Measurements from ENCODE around the gene LRRC28.
A peak's percentile ranks its signal among the peaks of the same experiment; 100 is the strongest.
"Not testable (repeated sequence)": the region's sequence is repeated elsewhere in the genome, so short reads cannot be mapped to it uniquely, and the experiment has no call there.

The LRRC28 gene

GRCh38 chr15:99250857-99251841 lies at the start of gene LRRC28:
Gene LRRC28, plus strand, starts transcription at chr15:99251481. Its CDS starts 4,477 bp downstream, at chr15:99255958.
- DNase-seq (ENCODE audit: low read depth): peak; percentile 91

GRCh38 chr15:99202176-99202552 lies 49.1 kb upstream of the LRRC28 start:
- no peak for DNase-seq (ENCODE audit: low read depth)

GRCh38 chr15:99207672-99208071 lies 43.6 kb upstream of the LRRC28 start:
- DNase-seq (ENCODE audit: low read depth): no peak

GRCh38 chr15:99209326-99209725 lies 42.0 kb upstream of the LRRC28 start:
- DNase-seq (ENCODE audit: low read depth): no peak

GRCh38 chr15:99210334-99210733 lies 40.9 kb upstream of the LRRC28 start:
- DNase-seq (ENCODE audit: low read depth): no peak

GRCh38 chr15:99211926-99212325 lies 39.4 kb upstream of the LRRC28 start:
- DNase-seq (ENCODE audit: low read depth): no peak

- no peak for DNase-seq (ENCODE audit: low read depth)
Measured at GRCh38 chr15:99212406-99212805, 38.9 kb upstream of the LRRC28 start.

GRCh38 chr15:99213187-99213811 lies 38.0 kb upstream of the LRRC28 start:
- peak; percentile 28 for DNase-seq (ENCODE audit: low read depth)

- no peak for DNase-seq (ENCODE audit: low read depth)
Measured at GRCh38 chr15:99224372-99225214, 26.7 kb upstream of the LRRC28 start.

- no peak for DNase-seq (ENCODE audit: low read depth)
Measured at GRCh38 chr15:99226802-99227201, 24.5 kb upstream of the LRRC28 start.

GRCh38 chr15:99228120-99228770 lies 23.0 kb upstream of the LRRC28 start:
- DNase-seq (ENCODE audit: low read depth): no peak

- no peak for DNase-seq (ENCODE audit: low read depth)
Measured at GRCh38 chr15:99230867-99231266, 20.4 kb upstream of the LRRC28 start.

- DNase-seq (ENCODE audit: low read depth): no peak
Measured at GRCh38 chr15:99232740-99233139, 18.5 kb upstream of the LRRC28 start.

- not testable (repeated sequence) for DNase-seq (ENCODE audit: low read depth)
Measured at GRCh38 chr15:99234160-99234559, 17.1 kb upstream of the LRRC28 start.

GRCh38 chr15:99238849-99239248 lies 12.4 kb upstream of the LRRC28 start:
- DNase-seq (ENCODE audit: low read depth): no peak

- DNase-seq (ENCODE audit: low read depth): no peak
Measured at GRCh38 chr15:99239545-99240198, 11.6 kb upstream of the LRRC28 start.

- no peak for DNase-seq (ENCODE audit: low read depth)
Measured at GRCh38 chr15:99241752-99242151, 9.5 kb upstream of the LRRC28 start.

GRCh38 chr15:99244306-99244705 lies 7.0 kb upstream of the LRRC28 start:
- no peak for DNase-seq (ENCODE audit: low read depth)

GRCh38 chr15:99247062-99247461 lies 4.2 kb upstream of the LRRC28 start:
- DNase-seq (ENCODE audit: low read depth): no peak

- no peak for DNase-seq (ENCODE audit: low read depth)
Measured at GRCh38 chr15:99248000-99248715, 3.1 kb upstream of the LRRC28 start.
